ENCODE results near the gene NPR2.

NPR2 gene

GRCh38 chr9:35763803-35764202 lies 27.6 kb upstream of the NPR2 start:
- no peak for DNase-seq (ENCODE audit: low spot score)

GRCh38 chr9:35766997-35767396 lies 24.4 kb upstream of the NPR2 start:
- no peak for DNase-seq (ENCODE audit: low spot score)

- no peak for DNase-seq (ENCODE audit: low spot score)
Observed at GRCh38 chr9:35767458-35767857, 23.9 kb upstream of the NPR2 start.

GRCh38 chr9:35769763-35770162 lies 21.6 kb upstream of the NPR2 start:
- DNase-seq (ENCODE audit: low spot score) = no peak

DNA sequence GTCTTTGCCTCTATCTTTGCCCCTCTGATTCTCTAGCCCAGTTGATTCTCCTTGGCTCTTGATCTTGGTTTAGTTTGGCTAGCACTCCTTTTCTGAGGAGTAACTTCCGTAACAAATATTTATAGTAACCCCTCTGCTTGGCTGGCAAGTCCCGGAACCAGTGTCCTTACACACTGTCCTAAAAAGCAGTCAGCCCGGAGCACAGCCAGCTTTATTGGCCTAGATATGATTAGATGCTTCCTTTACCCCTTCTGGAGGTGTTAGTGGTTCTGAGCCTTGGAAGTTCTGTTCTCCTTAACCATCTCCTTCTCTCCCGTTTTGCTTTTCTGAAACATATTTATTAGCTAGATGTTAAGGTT lies 20.3 kb upstream of the NPR2 start:
- no peak for DNase-seq (ENCODE audit: low spot score)

- no peak for DNase-seq (ENCODE audit: low spot score)
Observed at GRCh38 chr9:35771534-35771933, 19.9 kb upstream of the NPR2 start.

DNA sequence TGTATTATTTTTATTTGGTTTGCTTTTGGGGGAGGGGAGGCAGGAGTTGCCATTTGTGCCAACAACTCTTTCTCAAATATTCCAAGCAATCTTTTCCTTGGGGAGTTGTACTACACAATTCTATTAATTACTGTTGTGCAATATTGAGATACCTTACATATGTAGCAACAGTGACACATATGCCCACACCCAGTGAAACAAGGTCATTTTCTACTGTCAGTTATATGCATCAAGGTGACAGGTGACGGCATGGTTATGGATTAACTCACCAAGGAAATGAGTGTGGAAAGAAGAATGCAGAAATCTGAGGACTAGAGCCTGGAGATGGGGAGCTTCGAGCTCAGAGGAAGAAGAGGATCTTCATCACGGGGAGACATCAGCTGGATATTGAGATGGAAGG lies 19.4 kb upstream of the NPR2 start:
- DNase-seq (ENCODE audit: low spot score) = no peak

DNA sequence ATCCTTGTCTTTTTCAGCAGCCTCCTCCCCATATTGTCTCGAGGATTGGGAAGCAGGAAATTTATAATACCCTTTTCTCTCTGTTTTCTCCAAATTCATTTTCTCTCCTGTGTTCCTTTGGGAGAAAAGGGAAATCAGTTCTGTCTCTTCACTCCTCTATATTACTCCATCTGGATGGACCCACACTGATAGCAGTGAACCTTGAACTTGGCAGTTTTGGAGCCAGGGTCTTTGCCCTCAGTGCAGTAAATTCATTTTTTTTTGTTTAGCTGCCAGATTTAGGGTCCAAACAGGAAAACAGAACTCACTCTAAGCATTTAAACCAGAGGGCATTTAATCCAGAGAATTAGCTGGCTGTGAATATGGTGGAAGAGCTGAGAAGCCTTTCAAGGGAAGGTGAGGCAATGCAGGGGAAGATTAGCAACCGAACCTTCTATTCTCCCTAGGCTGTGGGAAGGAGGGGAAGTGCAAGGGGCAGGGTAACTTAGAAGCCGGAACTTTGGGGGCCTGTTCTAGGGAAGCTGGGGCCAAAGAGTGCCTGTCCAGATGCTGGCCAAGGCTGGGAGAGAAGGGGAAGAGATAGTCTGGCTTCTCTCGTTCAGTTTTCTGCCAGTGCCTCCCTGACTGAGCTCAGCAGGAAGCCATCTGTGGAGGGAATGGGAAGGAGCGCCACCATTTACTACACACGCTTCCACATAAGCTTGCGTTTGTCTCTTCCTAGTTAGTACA lies 16.3 kb upstream of the NPR2 start:
- no peak for DNase-seq (ENCODE audit: low spot score)

GRCh38 chr9:35776018-35776417 lies 15.4 kb upstream of the NPR2 start:
- DNase-seq (ENCODE audit: low spot score) = no peak

DNA sequence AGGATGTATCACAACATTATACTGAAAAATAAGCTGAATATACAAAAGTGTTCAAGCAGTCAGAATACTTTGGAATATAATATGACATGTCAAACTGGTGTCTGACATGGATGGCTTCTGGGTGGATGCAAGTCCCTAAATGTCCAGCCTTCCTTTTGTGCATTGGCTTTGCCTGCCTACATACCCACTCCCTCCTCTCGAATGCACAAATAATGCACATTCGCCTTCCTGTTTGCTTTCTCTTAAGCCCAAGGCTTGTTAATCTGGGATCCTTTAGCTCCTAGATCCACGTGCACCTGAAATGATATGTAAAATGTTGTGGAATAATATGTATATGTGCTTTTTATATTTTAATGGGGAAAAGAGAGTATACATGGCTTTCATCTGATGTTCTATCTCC lies 12.9 kb upstream of the NPR2 start:
- no peak for DNase-seq (ENCODE audit: low spot score)

DNA sequence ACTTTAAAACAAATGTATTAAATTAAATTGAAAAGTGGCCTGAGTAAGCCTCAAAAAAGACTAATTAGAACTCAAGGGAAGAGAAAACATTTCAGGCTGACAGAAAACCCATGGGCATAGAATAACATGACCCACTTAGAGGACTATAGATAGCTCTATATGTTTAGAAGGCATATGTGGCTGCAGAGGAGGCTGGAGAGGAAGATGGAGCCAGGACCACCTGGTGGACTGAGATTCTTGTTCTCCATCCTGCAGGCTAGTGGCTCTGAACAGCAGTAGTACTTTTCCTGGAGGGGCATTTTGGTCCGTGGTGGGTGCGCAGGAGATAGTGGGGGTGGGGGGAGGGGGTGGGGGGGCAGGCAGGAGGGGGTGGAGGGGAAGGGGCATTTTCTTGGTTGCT lies 10.3 kb upstream of the NPR2 start:
- no peak for DNase-seq (ENCODE audit: low spot score)

DNA sequence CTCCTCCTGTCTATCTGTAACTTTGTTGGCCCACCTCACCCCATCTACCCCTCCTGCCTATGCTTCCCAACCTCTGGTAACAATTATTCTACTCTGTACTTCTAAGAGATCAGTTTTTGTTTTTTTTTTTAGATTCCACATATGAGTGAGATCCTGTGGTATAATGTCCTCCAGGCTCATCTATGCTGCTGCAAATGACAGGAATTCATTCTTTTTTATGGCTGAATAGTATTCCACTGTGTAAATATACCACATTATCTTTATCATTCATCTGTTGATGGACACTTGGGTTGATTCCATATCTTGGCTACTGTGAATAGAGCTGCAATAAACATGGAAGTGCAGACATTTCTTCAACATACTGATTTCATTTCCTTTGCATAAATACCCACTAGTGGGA lies 8.0 kb upstream of the NPR2 start:
- no peak for DNase-seq (ENCODE audit: low spot score)

DNA sequence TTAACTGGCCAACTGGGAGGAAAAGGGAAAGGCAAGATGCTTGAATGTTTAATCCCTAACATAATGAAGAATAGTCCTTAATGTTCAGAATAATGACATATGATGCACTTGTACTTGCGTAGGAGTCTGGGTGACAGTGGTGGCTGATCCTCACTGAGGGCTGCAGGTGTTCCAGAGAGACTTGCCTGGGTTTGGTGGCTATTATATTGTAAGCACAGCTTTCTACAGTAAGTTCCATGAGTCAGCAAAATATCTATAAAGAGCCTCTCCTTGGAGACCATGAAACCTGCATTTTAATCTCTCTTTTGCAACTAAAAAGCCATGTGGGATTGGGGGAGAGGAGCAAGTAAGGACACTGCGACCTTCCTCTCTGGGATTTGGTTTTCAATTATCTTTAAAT lies 1.9 kb upstream of the NPR2 start:
- no peak for DNase-seq (ENCODE audit: low spot score)

DNA sequence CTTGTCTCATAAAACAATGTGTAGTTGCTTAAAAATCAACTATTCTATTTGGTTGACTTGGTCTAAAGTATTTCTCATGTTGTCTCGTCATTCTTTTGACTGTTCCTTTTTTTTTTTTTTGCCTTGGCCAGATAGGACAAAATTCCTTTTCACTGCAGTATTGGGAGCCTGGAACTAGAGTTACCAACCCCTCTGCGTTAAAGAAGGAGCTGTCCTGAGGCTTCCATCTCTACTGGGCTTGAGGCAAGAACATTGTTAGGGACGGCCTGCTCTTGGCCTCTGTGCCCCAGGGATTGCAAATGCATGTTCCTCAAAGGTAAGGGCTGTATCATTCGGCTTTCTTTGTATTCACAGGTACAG lies 1.4 kb upstream of the NPR2 start:
- no peak for DNase-seq (ENCODE audit: low spot score)

DNA sequence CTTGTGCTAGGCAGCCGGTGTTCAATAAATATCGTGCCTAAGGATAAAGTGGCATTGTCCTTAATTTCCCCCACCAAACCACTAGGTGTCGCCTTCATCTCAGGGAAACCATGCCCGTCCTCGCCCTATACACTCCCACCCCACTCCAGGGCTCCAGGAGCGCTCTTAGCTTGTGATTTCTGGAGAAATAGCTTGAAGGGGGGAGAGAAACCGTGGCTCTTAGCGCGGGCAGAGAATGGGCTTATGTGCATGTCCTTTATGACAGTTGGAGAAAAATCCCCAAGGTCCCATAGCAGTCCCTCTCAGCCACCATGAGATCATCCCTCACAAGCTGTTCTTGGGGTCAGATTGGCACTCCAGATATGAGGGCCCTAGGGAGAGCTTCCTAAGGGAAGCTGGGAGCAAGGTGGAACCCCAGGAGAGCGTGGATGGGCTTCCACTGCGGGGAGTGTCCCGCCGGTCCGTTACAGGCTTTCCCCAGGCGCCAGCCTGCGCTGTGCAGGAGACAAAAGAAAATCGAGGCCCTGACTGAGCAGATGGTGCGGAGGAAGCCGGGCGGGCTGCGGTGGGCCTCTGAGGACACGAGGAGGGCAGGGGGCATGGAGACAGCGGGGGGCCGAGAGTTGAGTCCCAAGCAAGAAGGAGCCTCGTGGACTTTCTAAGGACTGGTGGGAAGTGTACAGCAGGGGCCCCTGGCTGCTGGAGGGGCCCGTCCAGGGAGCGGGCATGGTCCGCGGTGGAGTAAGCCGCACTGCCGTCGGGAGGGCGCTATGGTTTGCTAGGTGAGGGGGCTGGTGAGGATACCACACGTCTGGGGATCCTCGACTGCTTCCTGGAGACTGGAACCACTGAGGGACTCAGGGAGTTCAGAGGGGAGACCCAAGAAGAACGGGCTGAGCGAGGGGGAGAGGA lies 750 bp upstream of the NPR2 start:
- peak; percentile 80 for DNase-seq (ENCODE audit: low spot score)

GRCh38 chr9:35792024-35792813 lies 828 bp downstream of the NPR2 start:
- no peak for DNase-seq (ENCODE audit: low spot score)

DNA sequence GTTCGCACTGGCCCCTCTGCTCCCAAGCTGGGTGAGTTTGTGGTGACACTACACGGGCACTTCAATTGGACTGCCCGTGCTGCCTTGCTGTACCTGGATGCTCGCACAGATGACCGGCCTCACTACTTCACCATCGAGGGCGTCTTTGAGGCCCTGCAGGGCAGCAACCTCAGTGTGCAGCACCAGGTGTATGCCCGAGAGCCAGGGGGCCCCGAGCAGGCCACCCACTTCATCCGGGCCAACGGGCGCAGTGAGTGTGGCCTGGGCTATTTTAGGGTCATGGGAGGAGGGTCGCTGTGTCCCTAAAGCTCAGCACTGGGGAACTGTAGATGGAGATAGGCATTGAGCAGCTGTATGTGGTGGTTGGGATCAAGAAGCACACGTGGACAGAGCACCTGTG lies 1.4 kb downstream of the NPR2 start:
- DNase-seq (ENCODE audit: low spot score) = no peak

GRCh38 chr9:35793461-35793860 lies 2.1 kb downstream of the NPR2 start:
- DNase-seq (ENCODE audit: low spot score) = no peak

DNA sequence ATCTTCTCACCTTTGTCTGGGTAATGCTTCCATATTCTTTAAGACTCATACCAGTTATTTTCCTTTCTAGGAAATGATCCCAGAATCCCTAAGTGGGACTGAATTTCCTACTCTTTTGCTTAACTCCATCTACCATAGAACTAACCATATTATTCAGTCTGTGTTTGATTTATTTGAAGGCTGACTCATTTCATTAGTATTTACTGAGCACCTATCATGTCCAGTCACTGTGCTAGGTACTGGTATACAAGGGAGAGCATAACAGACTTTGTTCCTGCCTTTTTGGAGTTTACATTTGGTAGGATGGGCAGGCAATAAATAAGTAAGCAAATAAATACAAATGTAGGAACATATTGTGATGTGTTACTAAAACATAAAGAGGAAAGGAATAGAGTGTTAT lies 4.3 kb downstream of the NPR2 start:
- no peak for DNase-seq (ENCODE audit: low spot score)

DNA sequence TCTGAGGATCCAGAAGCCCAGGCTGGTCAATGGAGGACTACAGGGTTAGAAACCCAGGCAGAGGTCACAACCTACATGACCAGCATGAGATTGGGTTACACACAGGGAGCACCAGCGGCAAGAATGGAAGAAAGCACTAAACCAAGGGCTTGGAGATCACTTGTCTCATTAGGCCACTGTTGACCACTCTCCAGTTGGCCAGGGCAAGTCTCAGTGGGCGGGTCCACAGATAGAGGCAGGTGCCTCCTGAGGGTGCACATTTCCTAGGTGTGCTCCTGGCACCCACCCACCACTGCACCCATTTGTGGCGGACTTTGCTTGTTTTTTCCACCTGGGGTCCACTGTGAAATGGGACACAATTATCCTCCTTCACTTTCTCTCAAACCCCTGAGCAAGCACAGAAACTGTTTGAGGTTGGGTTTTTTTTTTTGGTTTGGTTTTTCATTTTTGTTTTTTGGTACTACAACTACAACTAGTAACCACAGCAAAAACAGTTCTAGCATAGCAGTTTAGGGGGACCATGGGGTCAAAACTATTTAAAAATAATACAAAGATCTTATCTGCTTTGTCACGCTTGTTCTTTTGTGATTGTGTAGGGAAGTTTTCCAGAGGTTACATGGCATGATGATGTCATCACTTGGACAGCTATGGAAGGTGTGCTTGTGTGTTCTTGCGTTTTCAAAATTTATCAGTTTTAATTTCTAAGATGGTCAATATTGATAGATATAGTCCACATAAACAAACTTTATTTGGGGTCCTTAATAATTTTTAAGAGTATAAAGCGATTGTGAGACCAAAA lies 6.1 kb downstream of the NPR2 start:
- no peak for DNase-seq (ENCODE audit: low spot score)

GRCh38 chr9:35798658-35799374 lies 7.4 kb downstream of the NPR2 start:
- no peak for DNase-seq (ENCODE audit: low spot score)
